GM19035 (cell line): ENCODE results near the gene MAPK1.
"Not testable (repeated sequence)": the region's sequence is repeated elsewhere in the genome, so short reads cannot be mapped to it uniquely, and the experiment has no call there.

Source experiments
- ATAC-seq: cut with Tn5 transposase; IDR thresholded peaks from one replicate; pipeline ENCODE4 v1.9.1; 2021; ENCODE audit not compliant: unreplicated experiment

The MAPK1 gene

GRCh38 chr22:21823740-21824444, 43.6 kb downstream of the MAPK1 start:
- ATAC-seq: no peak

DNA sequence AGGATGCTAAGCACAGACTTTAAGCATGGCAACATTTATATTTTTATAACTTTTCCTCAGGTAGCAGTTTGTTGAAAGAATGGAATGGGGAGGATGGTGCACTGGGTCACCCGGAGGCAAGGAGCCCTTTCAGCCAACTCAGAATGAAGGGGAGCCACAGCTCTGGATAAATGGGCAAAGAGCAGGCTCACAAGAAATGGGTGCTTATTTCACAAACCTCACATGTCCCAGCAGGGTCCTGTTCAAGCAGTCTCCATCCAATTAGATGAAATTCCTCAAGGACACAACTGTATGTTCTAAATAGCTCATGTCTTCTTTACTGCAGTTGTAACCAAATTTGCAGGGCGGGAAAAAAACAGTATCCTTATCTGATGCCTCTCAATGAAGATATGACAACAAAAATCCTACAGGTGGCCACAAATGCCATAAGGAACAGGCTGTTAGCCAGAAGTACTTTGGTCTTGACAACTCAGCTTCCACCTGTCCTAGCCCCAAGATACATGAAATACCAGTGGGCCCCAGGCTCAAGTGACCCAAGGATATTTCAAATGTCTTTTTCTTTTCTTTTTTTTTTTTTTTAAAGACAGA, 48.2 kb downstream of the MAPK1 start:
- ATAC-seq: no peak

DNA sequence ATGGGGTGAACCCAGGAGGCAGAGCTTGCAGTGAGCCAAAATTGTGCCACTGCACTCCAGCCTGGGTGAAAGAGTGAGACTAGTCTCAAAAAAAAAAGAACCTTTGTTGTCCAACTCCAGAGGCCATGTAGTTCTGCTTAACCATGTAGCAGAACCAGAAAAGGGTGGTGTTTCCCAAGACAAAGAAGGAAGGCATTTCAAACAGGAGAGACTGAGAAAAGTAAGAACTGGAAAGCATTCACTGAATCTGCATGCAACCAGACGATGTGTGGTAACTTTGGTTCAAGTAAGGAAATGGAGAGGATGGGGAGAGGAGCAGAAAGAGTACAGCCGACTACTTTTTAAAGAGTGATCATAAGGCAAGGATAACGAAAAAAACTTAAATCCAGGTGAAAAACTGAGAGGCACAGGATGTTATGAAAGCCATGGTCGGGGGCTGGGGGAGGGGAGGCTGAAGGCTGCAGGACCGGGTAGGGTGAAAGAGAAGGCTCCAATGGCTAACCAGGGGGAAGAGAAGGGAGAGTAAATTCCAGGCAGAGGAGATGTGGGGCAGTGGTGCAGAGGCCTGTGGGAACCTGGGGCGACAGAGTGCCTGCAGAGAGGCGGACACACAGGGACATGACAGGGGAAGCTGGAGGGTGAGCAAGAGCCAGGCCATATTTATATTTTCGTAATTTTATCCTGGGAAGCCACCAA, 48.8 kb downstream of the MAPK1 start:
- ATAC-seq: no peak

DNA sequence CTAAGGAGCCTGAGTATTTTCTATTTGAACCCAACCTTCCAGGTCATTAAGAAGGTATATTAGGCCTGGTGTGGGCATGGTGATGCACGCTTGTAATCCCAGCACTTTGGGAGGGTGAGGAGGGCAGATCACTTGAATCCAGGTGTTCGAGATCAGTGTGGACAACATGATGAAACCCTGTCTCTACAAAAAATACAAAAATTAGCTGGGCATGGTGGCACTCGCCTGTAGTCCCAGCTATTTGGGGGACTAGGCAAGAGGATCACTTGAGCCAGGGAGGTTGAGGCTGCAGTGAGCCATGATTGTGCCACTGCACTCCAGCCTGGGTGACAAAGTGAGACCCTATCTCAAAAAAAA, 50.0 kb downstream of the MAPK1 start:
- not testable (repeated sequence) for ATAC-seq

DNA sequence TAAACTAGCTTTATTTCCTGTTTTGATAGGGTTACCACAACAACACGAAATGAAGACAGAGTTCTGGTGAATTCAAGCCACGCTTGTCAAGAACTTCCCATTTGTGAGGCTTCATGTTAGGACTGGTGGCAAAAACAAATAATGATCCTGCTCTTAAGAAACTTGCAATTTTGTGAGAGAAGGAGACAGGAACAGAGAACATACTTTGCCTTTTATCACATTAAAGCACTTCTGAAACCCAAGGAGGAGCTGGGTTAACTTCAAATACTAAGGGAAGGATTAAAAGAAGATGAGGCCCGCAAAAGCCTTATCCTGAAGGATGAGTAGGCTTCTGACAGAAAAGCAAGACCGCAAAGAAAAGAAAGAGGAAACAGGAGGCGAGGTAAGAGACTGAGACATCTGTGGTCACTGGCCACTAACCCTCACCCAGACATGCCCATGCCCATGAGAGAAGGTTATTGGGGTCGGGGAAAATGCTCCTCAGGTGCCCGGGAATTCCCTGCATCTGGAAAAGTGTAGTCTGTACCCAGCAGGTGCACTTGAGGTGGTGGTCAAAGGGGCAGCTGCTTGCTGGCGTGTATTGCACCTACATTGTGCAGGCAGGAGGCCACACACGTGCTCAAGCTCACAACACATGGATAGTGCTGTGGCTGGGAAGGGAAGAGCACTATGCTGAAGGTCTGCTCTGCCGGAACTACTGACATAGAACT, 50.5 kb downstream of the MAPK1 start:
- peak; percentile 52 for ATAC-seq

DNA sequence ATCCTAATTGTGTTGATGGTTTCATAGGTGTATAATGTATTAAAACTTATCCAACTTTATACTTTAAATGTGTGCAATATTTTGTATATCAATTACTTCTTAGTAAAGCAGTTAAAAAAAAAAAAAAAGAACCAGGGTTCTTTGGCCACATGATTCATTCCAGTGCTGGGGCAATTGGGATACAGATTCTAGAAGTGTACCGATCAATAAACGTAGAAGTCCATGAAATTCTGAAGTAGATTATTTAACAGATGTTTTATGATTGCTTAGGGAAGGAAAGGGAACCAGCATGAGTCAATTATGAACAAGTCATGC, 51.0 kb downstream of the MAPK1 start:
- no peak for ATAC-seq

DNA sequence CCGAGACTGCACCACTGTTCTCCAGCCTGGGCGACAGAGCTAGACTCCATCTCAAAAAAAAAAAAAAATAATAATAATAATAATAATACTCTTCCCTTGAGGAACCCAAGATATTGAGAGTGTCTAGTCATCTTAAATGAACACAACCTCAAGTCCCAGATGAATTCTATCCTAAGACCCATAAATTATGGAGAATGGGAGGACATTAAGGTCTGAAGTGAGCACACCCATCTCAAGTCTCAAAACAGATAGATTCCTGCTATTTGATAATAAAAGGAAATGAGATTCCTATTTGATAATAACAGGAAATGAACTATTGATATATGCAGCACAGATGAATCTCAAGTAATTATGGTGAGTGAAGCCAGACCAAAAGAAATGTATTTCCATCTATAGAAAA, 51.5 kb downstream of the MAPK1 start:
- ATAC-seq: no peak

DNA sequence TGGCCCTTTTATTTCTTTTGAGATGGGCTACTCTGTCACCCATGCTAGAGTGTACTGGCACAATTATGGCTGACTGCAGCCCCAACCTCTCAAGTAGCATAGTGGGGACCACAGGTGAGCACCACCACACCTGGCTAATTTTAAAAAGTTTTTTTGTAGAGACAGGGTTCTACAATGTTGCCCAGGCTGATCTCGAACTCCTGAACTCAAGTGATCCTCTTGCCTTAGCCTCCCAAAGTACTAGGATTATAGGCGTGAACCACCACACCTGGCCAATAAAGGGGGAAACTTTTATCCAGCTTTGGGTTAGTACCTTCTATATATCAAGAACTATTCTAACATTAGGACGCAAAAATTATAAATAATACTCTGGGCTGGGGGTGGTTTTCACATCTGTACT, 52.1 kb downstream of the MAPK1 start:
- no peak for ATAC-seq

GRCh38 chr22:21811982-21812381, 55.5 kb downstream of the MAPK1 start:
- no peak for ATAC-seq

- ATAC-seq: no peak
Observed at GRCh38 chr22:21807544-21808529, 59.6 kb downstream of the MAPK1 start.

DNA sequence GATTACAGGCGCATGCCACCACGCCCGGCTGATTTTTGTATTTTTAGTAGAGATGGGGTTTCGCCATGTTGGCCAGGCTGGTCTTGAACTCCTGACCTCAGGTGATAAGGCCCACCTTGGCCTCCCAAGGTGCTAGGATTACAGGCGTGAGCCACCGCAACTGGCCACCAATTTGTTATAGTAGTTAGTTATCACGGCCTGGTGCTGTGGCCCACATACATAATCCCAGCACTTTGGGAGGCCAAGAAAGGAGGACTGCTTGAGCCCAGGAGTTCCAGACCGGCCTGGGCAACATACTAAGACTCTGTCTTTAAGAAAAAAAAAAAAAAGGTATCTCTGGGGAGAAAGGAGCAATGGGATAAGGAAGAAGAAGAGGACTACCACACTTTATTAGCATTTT, 62.1 kb downstream of the MAPK1 start:
- ATAC-seq: not testable (repeated sequence)

DNA sequence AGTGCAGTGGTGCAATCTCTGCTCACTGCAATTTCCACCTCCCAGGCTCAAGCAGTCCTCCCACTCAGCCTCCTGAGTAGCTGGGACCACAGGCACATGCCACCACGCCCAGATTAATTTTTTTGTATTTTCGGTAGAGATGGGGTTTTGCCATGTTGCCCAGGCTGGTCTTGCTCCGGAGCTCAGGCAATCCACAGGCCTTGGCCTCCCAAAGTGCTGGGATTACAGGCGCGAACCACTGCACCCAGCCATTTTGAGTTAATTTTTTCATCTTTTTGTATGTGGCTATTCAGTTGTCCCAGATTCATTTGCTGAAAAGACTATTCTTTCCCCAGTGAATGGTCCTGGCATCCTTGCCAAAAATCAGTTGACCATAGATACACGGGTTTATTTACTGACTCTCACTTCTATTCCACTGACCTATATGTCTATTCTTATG, 63.6 kb downstream of the MAPK1 start:
- ATAC-seq: no peak

GRCh38 chr22:21802673-21803072, 64.8 kb downstream of the MAPK1 start:
- ATAC-seq: no peak

DNA sequence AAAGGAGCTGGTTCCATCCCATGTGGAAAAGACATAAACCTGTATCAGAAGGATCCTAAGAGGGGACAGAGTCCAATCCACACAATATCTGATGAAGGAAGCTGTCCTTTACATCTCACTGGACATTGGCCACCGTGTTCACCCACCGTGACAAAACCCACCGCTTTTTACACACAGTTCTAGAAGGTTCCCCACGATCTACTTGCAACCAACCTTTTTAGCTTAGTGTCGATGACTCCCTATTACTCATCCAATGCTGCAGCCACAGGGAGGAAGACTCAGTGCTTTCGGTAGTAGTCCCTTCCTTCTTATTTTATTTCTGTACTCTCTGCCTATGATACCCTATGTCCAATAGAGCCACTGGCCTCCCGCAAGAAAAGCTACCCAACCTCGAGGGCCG, 65.4 kb downstream of the MAPK1 start:
- ATAC-seq: no peak

DNA sequence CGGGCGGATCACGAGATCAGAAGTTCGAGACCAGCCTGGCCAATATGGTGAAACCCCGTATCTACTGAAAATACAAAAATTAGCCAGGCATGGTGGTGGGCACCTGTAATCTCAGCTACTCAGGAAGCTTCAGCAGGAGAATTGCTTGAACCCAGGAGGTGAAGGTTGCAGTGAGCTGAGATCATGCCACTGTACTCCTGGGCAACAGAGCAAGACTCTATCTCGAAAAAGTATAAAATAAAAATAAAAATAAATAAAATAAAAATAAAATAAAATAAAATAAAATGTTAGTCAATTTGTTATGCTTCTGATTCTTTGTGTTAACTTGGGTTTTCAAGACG, 66.2 kb downstream of the MAPK1 start:
- ATAC-seq: not testable (repeated sequence)

DNA sequence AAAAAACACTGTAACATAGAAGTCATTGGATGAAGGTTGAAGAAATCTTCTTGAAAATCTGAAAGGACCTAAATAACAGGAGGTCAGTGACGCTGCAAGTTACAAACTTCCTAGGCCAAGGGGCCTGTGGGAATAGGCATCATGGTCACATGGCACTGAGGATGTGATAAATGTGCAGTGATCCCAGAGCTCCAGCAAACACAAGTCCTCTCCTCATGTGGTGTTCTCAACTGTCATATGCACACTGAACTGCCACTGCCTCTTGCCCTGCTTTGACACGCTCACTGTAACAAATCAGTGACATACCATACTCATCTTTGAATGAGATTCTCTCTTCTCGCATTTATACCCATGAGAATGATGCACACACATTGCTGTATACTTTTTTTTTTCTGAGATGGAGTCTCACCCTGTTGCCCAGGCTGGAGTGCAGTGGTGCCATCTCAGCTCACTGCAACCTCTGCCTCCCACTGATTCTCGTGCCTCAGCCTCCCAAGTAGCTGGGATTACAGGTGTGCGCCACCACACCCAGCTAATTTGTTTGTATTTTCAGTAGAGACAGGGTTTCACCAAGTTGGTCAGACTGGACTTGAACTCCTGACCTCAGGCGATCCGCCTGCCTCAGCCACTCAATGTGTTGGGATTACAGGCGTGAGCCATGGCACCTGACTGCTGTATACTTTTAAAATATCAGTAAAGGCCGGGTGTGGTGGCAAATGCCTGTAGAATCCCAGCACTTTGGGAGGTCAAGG, 66.7 kb downstream of the MAPK1 start:
- ATAC-seq: no peak

- no peak for ATAC-seq
Observed at GRCh38 chr22:21797444-21798221, 69.8 kb downstream of the MAPK1 start.

DNA sequence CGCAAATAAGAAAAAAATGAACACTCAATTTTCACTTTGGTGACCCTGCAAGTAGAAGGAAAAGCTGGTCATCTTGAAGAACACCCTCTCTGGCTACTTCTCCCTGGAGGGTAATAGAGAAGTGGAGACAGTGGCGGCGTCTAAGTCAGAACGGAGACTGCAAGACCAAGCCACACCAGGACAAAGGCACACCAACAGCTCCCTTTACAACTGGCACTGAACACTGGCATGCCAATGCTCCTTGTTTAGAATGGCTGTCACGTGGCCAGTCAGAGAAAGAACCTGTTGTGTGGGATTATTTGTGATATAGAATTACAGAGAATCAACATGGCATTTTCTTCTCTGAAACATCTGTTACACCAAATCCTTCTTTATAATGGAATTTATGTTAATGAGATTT, 70.6 kb downstream of the MAPK1 start:
- no peak for ATAC-seq

- no peak for ATAC-seq
Observed at GRCh38 chr22:21796231-21796630, 71.2 kb downstream of the MAPK1 start.
